NCI-H2107 treated with DMSO at 0.1 percent for 48 hours (cell line): ENCODE measurements around the gene PDE6A.
"Not testable (repeated sequence)": the region's sequence is repeated elsewhere in the genome, so short reads cannot be mapped to it uniquely, and the experiment has no call there.

ENCODE experiments used
- DNase-seq: peaks from one replicate; lab custom pipeline; 2025; ENCODE audit not compliant: unreplicated experiment; lab: John Stamatoyannopoulos, UW

The PDE6A gene

GRCh38 chr5:149895416-149896345, 48.9 kb downstream of the PDE6A start:
- no peak for DNase-seq

DNA sequence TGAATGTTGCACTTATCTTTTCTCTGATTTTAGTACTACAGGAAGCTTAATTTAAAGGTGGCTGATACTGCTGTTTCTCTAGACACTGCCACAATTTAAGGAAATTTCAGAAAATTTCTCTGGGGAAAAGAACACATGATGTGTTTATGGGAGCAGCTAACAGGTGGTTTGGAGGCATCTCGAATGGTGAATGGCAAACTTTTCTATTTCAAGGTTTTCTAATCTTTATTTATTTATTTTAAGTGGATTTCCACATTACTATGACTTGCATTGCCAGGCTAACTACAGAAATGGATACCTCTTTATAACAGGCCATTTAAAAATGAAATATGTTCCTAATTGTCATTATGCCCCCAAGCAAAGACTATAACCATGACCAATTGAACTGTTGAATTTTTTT, 50.4 kb downstream of the PDE6A start:
- DNase-seq, result no peak

GRCh38 chr5:149893403-149893931, 51.1 kb downstream of the PDE6A start:
- no peak for DNase-seq

GRCh38 chr5:149892594-149892993, 52.0 kb downstream of the PDE6A start:
- DNase-seq, result no peak

DNA sequence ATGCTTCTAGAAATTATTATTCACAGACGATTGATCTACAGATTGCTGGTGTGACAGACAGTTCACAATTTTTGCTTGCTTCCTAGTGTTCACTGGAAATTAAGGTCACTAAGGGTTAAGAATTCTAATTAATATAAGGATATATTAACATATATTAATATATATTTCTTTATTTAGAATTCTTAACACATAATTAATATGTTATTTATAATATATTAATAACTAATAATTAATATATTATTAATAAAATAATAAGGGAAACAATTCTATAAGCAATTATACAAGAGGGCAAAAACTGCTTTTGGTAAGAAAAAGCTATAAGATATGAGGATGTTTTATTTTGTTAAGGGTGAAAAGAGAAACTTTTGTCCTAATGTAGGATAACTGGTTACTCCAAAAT, 56.3 kb downstream of the PDE6A start:
- no peak for DNase-seq

GRCh38 chr5:149887622-149888183, 56.9 kb downstream of the PDE6A start:
- no peak for DNase-seq

DNA sequence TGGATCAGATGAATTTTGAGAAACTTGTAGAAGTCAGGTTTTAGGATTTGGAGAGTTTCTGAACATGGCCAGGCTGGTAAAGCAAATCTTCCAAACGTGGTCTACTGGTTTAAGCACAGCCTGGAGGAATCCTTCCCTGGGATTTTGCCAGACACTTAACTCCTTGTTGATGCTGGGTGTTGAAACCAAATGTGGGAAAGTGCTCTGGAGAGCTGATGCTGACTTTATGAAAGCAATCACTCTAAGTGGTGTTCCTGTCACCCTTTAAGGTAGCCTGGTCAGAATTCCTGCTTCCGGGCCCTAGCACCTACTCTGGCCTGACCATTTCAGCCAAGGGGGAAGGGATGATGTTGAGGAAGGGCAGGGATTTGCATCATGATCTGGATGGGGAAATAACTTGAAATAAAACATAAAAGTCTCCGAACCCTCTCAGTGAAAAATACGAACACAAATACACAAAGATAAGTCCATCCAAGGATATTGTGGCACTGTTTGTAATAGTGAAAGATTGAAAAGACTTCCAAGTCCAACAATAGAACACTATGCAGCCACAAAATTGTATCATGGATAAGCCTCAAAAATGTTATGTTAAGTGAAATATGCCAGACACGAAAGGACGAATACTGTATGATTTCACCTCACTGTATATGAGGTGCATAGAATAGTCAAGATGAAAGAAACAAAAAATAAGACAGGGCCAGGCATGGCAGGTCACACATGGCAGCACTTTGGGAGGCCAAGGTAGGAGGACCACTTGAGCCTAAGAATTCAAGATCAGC, 57.7 kb downstream of the PDE6A start:
- no peak for DNase-seq

GRCh38 chr5:149886060-149886459, 58.5 kb downstream of the PDE6A start:
- DNase-seq, result no peak

DNA sequence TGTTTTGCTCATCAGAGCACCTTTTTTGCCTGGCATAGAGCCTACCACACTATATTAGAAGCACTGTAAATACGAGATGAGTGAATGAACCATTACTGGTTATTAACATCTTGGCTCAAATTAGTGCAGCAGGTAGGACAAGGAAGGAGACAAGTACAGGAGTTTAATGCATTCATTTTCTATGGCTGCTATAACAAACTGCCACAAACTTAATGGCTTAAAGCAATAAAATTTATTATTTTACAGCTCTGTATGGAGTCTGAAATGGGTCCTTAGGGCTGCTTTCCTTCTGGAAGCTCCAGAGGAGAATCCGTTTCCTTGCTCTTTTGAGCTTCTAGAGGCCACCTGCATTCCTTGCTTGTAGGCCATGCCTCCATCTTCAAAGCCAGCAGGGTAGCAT, 59.1 kb downstream of the PDE6A start:
- no peak for DNase-seq

DNA sequence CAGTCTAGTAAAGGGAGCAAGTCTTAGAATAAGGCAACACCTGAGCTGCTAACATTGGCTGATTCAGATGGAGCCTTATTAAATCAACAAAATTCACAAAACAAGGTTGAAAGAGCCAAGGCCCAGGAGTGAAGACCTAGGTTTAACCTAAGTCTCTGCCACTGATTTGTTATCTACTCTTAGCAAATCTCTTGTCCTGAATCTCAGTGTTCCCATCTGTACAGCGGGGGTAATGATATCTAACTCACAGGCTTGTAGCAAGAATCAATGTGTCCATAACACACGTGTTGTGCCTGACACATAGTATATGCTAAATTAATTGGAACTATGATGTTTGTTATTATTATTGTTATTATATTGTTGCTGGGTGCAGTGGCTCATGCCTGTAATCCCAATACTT, 61.0 kb downstream of the PDE6A start:
- DNase-seq, result no peak

GRCh38 chr5:149882633-149883032, 62.0 kb downstream of the PDE6A start:
- DNase-seq, result not testable (repeated sequence)

DNA sequence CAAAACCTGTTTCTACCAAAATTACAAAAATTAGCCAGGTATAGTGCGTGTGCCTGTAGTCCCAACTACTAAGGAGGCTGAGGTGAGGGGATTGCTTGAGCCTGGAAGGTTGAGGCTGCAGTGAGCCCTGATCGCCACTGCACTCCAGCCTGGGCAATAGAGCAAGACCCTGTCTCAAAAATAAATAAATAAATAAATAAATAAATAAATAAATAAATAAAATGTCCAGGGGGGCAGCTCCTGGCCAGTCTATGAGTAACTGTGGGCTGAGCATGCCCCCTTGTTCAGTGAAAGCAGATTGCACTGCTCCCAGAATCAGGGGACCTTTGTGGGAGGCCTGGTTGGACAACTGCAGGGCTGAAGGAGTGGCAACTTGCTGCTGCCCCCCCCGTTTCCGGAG, 62.7 kb downstream of the PDE6A start:
- DNase-seq, result no peak

- DNase-seq, result no peak
Measured at GRCh38 chr5:149881069-149881622, 63.4 kb downstream of the PDE6A start.

DNA sequence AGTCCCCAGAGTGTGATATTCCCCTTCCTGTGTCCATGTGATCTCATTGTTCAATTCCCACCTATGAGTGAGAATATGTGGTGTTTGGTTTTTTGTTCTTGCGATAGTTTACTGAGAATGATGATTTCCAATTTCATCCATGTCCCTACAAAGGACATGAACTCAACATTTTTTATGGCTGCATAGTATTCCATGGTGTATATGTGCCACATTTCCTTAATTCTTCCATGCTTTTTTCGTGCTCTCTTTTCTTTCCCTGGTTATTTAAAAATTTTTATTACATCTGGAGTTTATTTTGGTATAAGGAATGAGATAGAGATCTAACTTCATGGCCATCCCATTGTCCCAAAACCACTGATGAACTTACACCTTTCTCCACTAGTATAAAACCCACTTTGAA, 65.0 kb downstream of the PDE6A start:
- DNase-seq, result not testable (repeated sequence)

DNA sequence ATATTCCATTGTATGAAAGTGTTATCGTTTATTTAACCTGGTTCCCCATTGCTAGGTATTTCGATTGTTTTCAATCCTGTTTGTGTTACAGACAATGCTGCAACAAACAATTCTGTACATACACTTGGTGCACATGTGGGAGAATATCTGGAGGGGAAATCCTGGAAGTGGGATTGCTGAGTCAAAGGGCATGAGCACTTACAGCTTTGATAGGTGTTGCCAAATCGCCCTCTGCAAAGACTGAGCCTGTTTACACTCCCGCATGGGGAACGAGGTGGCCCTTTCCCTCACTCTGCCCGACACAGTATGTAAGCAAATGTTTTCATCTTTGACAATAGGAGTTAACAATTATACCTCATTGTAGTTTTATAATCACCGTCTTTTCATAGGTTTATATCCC, 66.2 kb downstream of the PDE6A start:
- no peak for DNase-seq

DNA sequence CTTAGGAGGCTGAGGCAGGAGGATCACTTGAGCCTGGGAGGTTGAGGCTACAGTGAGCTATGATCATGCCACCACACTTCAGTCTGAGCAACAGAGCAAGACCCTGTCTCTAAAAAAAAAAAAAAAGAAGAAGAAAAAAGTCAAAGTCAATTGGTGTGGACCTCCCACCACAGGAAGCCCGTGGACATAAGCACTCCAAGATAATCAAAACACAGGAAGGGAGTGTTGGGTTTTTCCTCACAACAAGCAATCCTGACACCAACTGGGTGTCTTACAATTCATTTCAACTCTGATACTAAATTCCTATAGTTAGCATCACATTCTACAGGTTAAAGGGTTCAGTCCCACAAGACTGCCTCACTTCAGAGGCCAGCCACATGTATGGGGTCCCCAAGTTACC, 70.7 kb downstream of the PDE6A start:
- DNase-seq, result no peak

DNA sequence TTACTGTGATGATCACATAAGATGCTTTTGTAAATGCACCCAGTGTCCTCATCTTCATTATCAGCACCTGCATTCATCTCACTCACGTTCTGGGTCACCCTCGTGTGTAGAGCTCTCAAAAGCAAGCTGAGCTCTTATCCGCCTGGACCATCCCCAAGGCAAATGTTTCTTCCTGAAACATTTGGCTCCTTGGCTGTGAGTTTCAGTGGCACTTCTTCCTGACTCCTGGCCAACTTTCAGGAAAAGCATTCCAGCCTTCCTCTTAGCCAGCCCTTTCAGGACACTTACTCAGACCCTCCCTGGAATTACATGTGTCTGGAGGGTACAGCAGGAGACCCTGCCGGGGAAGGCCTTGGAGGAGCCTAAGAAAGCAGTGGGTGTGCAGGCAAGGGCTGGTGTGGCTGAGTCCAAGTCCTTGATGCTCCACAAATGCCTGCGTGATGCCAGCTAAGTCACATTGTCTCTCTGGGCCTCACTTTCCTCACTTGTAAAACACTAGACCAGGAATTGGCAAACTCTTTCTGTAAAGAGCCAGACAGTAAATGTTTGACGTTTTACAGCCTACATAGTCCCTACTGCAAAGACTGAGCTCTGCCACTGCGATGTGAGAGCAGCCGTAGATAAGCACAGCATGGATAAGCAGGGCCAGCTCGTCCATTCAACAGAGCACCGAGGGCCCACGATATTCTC, 72.1 kb downstream of the PDE6A start:
- no peak for DNase-seq

GRCh38 chr5:149871471-149871870, 73.1 kb downstream of the PDE6A start:
- no peak for DNase-seq

GRCh38 chr5:149870697-149871096, 73.9 kb downstream of the PDE6A start:
- no peak for DNase-seq

GRCh38 chr5:149870232-149870631, 74.4 kb downstream of the PDE6A start:
- no peak for DNase-seq

DNA sequence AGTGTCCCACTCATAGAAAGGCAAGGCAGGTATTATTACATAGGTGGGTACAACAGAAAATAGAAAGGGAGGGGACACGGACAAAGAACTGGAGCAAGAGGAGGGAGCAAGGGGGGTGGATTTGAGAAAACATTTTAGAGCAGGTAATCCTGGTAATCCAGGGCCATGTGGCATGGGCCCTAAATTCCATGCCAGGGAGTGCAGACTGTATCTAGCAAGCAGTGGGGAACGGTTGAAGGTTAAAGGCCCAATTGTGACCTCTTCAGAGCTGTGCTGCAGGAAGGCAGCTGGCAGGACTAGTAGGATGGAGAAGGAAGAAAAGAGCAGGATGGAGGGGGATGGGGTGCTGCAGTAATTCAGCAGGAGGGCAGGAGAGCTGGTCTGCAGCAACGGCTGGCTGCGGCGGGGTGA, 75.2 kb downstream of the PDE6A start:
- no peak for DNase-seq
